Cardiac muscle cell (in vitro differentiated cells and primary cell): ENCODE measurements around the gene C4orf46. TPM values are rescaled to one million over a fixed set of nuclear protein-coding genes. Genes with fewer than 3 reads are reported as not detected.

Source experiments
- DNase-seq, 2 donors: peaks; one replicate each; pipeline versions ENCODE4 v3.0.0 to v3.0.0-alpha.2; 2010 to 2017; ENCODE audit warnings: low read depth in 1 of 2, low spot score in 1 of 2
- H3K27ac ChIP-seq: fragments of 200-600 bp; sonication (generic); 2 replicates; pipeline ENCODE4 v1.5.1; 2016
- H3K27me3 ChIP-seq: fragments of 200-600 bp; sonication (generic); 2 replicates; pipeline ENCODE4 v1.6.0; 2016; ENCODE audit warnings: control low read depth
- H3K36me3 ChIP-seq: fragments of 200-600 bp; sonication (generic); 2 replicates; pipeline ENCODE4 v1.5.1; 2016; ENCODE audit warnings: control low read depth
- H3K4me1 ChIP-seq: fragments of 200-600 bp; sonication (generic); 2 replicates; pipeline ENCODE4 v1.8.1; 2017; ENCODE audit warnings: low read depth, mild to moderate bottlenecking, mixed run types
- H3K4me3 ChIP-seq: fragments of 200-600 bp; sonication (generic); 2 replicates; pipeline ENCODE4 v1.5.1; 2016; ENCODE audit warnings: mild to moderate bottlenecking
- H3K9me3 ChIP-seq: fragments of 200-600 bp; sonication (generic); 2 replicates; pipeline ENCODE4 v1.5.1; 2017; ENCODE audit warnings: low read depth, mild to moderate bottlenecking, control low read depth
- CTCF ChIP-seq: IDR thresholded peaks from 2 replicates; pipeline ENCODE4 v1.5.1; 2012; ENCODE audit warnings: low read depth, mild to moderate bottlenecking, low read length
- polyA plus RNA-seq: library from polyadenylated mRNA; unstranded; fragments of >200 nt; fragmentation: Nextera tagmentation; extraction: Ambion mirVana; gene quantifications from 2 replicates; pipeline ENCODE4 v1.2.1, GENCODE V29; 2016
- total RNA-seq: library from RNA; depleted of rRNA; stranded (reverse); fragments of >200 nt; gene quantifications from 2 replicates; pipeline ENCODE4 v1.2.3, GENCODE V29; 2016

The C4orf46 gene
- total and polyA plus RNA-seq, 2 experiments from 2014 or later = 8.8 to 9.5 TPM

GRCh38 chr4:158671915-158672806, 474 bp upstream of the C4orf46 start, which contains the start of gene ETFDH:
TSS of gene ETFDH (plus strand) at chr4:158672296. CDS start at chr4:158672457, 161 bp downstream.
- H3K27ac ChIP-seq = peak within 1 kb of the TSS; percentile 93
- peak within 1 kb of the TSS; percentile 83 for H3K4me3 ChIP-seq
- peak; percentile 67 for TF ChIP-seq CTCF
- H3K27me3 ChIP-seq = no peaks in the 10 kb centered on the region
- DNase-seq = peak; percentile 100
- no peaks in the 10 kb centered on the region for H3K36me3 ChIP-seq
- peaks cover 5% of the 10 kb centered on the region for H3K4me1 ChIP-seq
- H3K9me3 ChIP-seq = no peaks in the 10 kb centered on the region

- Histone ChIP-seq H3K27ac (peak overlapping the region; percentile 88), H3K4me3 (peak overlapping the region; percentile 83), H3K4me1 (peaks cover 5% of the 10 kb centered on the region), H3K9me3 (no peaks in the 10 kb centered on the region), H3K27me3 (no peaks in the 10 kb centered on the region), H3K36me3 (no peaks in the 10 kb centered on the region)
- TF ChIP-seq CTCF = no peak
- peak; percentile 88 to 92 for DNase-seq
These were observed 567 bp downstream of the C4orf46 start for GRCh38 chr4:158670975-158671664.

- H3K27ac ChIP-seq = no peak overlapping the region
- H3K4me3 ChIP-seq = no peak overlapping the region
- H3K36me3 ChIP-seq = no peaks in the 10 kb centered on the region
- H3K4me1 ChIP-seq = peaks cover 5% of the 10 kb centered on the region
- H3K9me3 ChIP-seq = no peaks in the 10 kb centered on the region
- no peak for TF ChIP-seq CTCF
- no peak for DNase-seq
- no peaks in the 10 kb centered on the region for H3K27me3 ChIP-seq
These were observed 2.4 kb downstream of the C4orf46 start for GRCh38 chr4:158669310-158669709.

GRCh38 chr4:158667651-158668198, 4.0 kb downstream of the C4orf46 start:
- peak; percentile 22 to 62 for DNase-seq
- Histone ChIP-seq H3K4me1 (peaks cover under 1% of the 10 kb centered on the region), H3K36me3 (no peaks in the 10 kb centered on the region), H3K4me3 (no peak overlapping the region), H3K9me3 (no peaks in the 10 kb centered on the region), H3K27ac (no peak overlapping the region), H3K27me3 (no peaks in the 10 kb centered on the region)
- TF ChIP-seq CTCF = peak; percentile 75

- DNase-seq = no peak
- H3K4me3 ChIP-seq = no peak overlapping the region
- no peaks in the 10 kb centered on the region for H3K36me3 ChIP-seq
- TF ChIP-seq CTCF = no peak
- H3K9me3 ChIP-seq = no peaks in the 10 kb centered on the region
- no peak overlapping the region for H3K27ac ChIP-seq
- no peaks in the 10 kb centered on the region for H3K27me3 ChIP-seq
- H3K4me1 ChIP-seq = no peaks in the 10 kb centered on the region
These were observed 4.8 kb downstream of the C4orf46 start for GRCh38 chr4:158666892-158667291.
